ENCODE results near the gene C19orf33.

The C19orf33 gene

DNA sequence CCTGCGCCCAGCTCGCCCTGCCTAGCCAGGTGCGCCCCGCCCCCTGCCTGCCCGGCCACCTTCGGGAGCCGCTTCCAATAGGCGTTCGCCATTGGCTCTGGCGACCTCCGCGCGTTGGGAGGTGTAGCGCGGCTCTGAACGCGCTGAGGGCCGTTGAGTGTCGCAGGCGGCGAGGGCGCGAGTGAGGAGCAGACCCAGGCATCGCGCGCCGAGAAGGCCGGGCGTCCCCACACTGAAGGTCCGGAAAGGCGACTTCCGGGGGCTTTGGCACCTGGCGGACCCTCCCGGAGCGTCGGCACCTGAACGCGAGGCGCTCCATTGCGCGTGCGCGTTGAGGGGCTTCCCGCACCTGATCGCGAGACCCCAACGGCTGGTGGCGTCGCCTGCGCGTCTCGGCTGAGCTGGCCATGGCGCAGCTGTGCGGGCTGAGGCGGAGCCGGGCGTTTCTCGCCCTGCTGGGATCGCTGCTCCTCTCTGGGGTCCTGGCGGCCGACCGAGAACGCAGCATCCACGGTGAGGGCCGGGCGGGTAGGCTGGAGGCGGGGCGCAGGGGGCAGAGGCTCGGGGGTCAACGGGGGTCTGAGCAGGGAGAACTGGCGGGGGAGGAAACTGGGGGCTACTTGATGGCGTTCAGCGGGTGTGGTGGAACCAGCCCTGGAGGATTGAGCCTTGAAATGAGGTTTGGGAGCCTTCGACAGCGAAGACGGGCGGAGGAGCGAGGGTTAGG is 39.4 kb upstream of the C19orf33 start, which contains the start of gene SPINT2:
Gene SPINT2, plus strand, starts transcription at position 88 of the 727 bp plus-strand sequence. Its CDS starts 320 bp downstream, at position 408.
- peak within 1 kb of the TSS; percentile 87 for H3K27ac ChIP-seq
- peaks cover 41 to 54% of the 10 kb centered on the region in 2 experiments for H3K4me1 ChIP-seq (ENCODE audit: control insufficient read depth in 1 of 2, insufficient read depth in 1 of 2, low read depth in 1 of 2, low read length in 1 of 2)
- no peaks in the 10 kb centered on the region for H3K9me3 ChIP-seq
- peaks cover 8% of the 10 kb centered on the region for H3K27me3 ChIP-seq
- no peaks in the 10 kb centered on the region for H3K36me3 ChIP-seq
- peak; percentile 5 for TF ChIP-seq CTCF (IDR thresholded peaks at IDR 0.05)
- peak within 1 kb of the TSS; percentile 73 to 89 for H3K4me3 ChIP-seq (ENCODE audit: low read depth in 1 of 2, low read length in 1 of 2)

DNA sequence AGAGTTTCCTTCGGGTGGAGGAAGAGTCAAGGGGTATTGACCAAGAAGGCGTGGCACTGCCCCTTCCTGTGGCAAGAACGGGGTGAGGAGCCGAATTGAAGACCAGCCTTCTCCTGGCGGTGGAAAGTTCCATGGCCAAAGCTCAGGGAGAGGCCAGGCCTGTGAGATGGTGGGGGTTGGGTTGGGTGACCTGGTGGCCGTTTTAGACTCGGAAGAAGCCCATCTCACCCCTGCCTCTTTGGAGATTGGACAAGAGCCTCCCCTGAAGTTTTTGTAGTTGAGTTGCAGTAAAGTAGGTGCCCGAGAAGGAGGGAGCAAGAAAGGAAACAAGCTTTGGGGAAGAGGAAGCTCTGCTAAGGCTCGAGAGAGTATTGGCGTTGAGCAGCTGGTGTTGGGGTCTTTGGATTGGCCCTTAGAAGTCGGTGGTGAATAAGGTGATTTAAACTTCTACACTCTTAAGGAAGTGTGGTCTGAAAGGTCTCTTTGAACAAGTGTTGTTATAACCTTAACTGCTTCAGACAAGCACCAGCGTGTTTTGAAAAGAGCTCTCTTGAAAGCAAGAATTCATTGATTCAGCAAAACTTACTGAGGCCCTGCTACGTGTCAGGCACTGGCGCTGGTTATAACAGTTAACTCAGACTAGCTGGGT is 38.7 kb upstream of the C19orf33 start:
- Histone ChIP-seq H3K27me3 (peaks cover 6% of the 10 kb centered on the region), H3K36me3 (no peaks in the 10 kb centered on the region), H3K9me3 (no peaks in the 10 kb centered on the region), H3K27ac (peak overlapping the region; percentile 87), H3K4me3 (ENCODE audit: low read depth in 1 of 2, low read length in 1 of 2) (peak overlapping the region; percentile 73 to 89), H3K4me1 (ENCODE audit: control insufficient read depth in 1 of 2, insufficient read depth in 1 of 2, low read depth in 1 of 2, low read length in 1 of 2) (peaks cover 41 to 54% of the 10 kb centered on the region in 2 experiments)
- no peak for TF ChIP-seq CTCF (IDR thresholded peaks at IDR 0.05)

- Histone ChIP-seq H3K4me3 (ENCODE audit: low read depth in 1 of 2, low read length in 1 of 2) (peak overlapping the region; percentile 73 to 89), H3K9me3 (no peaks in the 10 kb centered on the region), H3K36me3 (no peaks in the 10 kb centered on the region), H3K4me1 (ENCODE audit: control insufficient read depth in 1 of 2, insufficient read depth in 1 of 2, low read depth in 1 of 2, low read length in 1 of 2) (peaks cover 41 to 54% of the 10 kb centered on the region in 2 experiments), H3K27ac (peak overlapping the region; percentile 87), H3K27me3 (no peaks in the 10 kb centered on the region)
- TF ChIP-seq CTCF (IDR thresholded peaks at IDR 0.05), result no peak
These were observed 38.1 kb upstream of the C19orf33 start for GRCh38 chr19:38265921-38266429.

DNA sequence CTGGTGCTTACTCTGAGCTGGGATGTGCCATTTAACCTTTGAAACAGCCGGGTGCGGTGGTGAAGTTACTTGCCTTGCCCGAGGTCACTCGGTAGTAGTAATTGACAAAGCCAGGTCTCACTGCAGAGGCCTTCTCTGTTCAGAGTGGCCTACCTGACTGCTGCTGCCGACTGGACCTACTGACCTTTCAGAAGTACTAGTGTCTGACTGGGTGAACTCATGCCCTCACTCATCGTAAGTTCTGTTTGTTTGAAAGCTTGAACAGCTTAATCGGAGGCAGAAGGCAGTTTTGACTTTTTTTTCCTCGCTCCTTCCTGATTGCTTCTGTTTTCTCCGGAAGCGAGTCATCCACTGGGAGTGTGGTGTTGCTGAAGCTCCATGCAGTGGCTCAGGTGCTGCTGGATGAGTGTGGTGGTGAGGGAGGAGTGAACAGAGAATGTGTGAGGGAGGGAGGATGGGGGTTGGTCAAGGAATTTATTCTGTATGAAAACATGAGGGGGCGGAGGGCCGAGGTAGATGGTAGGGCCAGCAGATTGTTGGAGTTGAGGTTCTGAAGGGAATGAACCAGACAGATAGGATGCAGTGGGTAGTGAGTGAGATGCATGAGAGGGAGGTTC is 37.0 kb upstream of the C19orf33 start:
- no peak overlapping the region for H3K4me3 ChIP-seq (ENCODE audit: low read depth in 1 of 2, low read length in 1 of 2)
- no peaks in the 10 kb centered on the region for H3K36me3 ChIP-seq
- H3K27ac ChIP-seq, result no peak overlapping the region
- no peaks in the 10 kb centered on the region for H3K9me3 ChIP-seq
- H3K27me3 ChIP-seq, result no peaks in the 10 kb centered on the region
- no peak for TF ChIP-seq CTCF (IDR thresholded peaks at IDR 0.05)
- H3K4me1 ChIP-seq (ENCODE audit: control insufficient read depth in 1 of 2, insufficient read depth in 1 of 2, low read depth in 1 of 2, low read length in 1 of 2), result peaks cover 41 to 54% of the 10 kb centered on the region in 2 experiments

GRCh38 chr19:38267761-38268483 is 36.1 kb upstream of the C19orf33 start:
- Histone ChIP-seq H3K27me3 (no peaks in the 10 kb centered on the region), H3K4me3 (ENCODE audit: low read depth in 1 of 2, low read length in 1 of 2) (no peak overlapping the region), H3K36me3 (no peaks in the 10 kb centered on the region), H3K27ac (no peak overlapping the region), H3K9me3 (no peaks in the 10 kb centered on the region), H3K4me1 (ENCODE audit: control insufficient read depth in 1 of 2, insufficient read depth in 1 of 2, low read depth in 1 of 2, low read length in 1 of 2) (peaks cover 41 to 54% of the 10 kb centered on the region in 2 experiments)
- TF ChIP-seq CTCF (IDR thresholded peaks at IDR 0.05), result no peak
